SJSA1 (cell line): ENCODE measurements around the gene COL6A1. TPM values are rescaled to one million over a fixed set of nuclear protein-coding genes. Genes with fewer than 3 reads are reported as not detected.
"Not testable (repeated sequence)": the region's sequence is repeated elsewhere in the genome, so short reads cannot be mapped to it uniquely, and the experiment has no call there.

Experiments used
- DNase-seq, 2 experiments: peaks; one replicate each; pipeline ENCODE4 v3.0.0-alpha.2; 2015 to 2020; ENCODE audit warnings: low spot score in 2 of 2, low read depth in 1 of 2
- H3K27ac ChIP-seq: fragments of 250-450 bp; sonication (Bioruptor Pico); 2 replicates; pipeline ENCODE4 v1.5.1; 2020; ENCODE audit warnings: mild to moderate bottlenecking, moderate library complexity
- H3K27me3 ChIP-seq: fragments of 250-450 bp; sonication (Bioruptor Pico); replicated peaks from 2 replicates; pipeline ENCODE4 v1.5.1; 2020; ENCODE audit warnings: mild to moderate bottlenecking, moderate library complexity
- H3K36me3 ChIP-seq: fragments of 250-450 bp; sonication (Bioruptor Pico); 2 replicates; pipeline ENCODE4 v1.5.1; 2020; ENCODE audit warnings: mild to moderate bottlenecking
- H3K4me1 ChIP-seq: fragments of 250-450 bp; sonication (Bioruptor Pico); replicated peaks from 2 replicates; pipeline ENCODE4 v1.6.1; 2021; ENCODE audit warnings: mild to moderate bottlenecking
- H3K4me3 ChIP-seq: fragments of 250-450 bp; sonication (Bioruptor Pico); 2 replicates; pipeline ENCODE4 v1.5.1; 2020; ENCODE audit warnings: mild to moderate bottlenecking
- H3K9me3 ChIP-seq: fragments of 250-450 bp; sonication (Bioruptor Pico); replicated peaks from 2 replicates; pipeline ENCODE4 v1.5.1; 2020; ENCODE audit warnings: mild to moderate bottlenecking
- total RNA-seq: library from RNA; depleted of rRNA; stranded (reverse); fragments of >200 nt; shearing (Covaris generic); gene quantifications from 2 replicates; pipeline ENCODE4 v1.2.3, GENCODE V29; 2014

COL6A1 gene
- total RNA-seq, 1 experiment from 2014 or later = 149 TPM

- no peaks in the 10 kb centered on the region; the same call in 1 of the 2 replicates for H3K9me3 ChIP-seq
- DNase-seq = no peak
- H3K36me3 ChIP-seq = no peaks in the 10 kb centered on the region
- H3K4me1 ChIP-seq = peaks cover 32% of the 10 kb centered on the region
- H3K27ac ChIP-seq = no peak overlapping the region
- no peaks in the 10 kb centered on the region for H3K27me3 ChIP-seq
- H3K4me3 ChIP-seq = no peak overlapping the region
These were observed 59.1 kb downstream of the COL6A1 start for GRCh38 chr21:46040707-46041106.

GRCh38 chr21:46041183-46041582 lies 59.6 kb downstream of the COL6A1 start:
- no peak overlapping the region for H3K27ac ChIP-seq
- H3K4me1 ChIP-seq = peaks cover 32% of the 10 kb centered on the region
- H3K36me3 ChIP-seq = no peaks in the 10 kb centered on the region
- no peaks in the 10 kb centered on the region; the same call in 1 of the 2 replicates for H3K9me3 ChIP-seq
- H3K27me3 ChIP-seq = no peaks in the 10 kb centered on the region
- no peak overlapping the region for H3K4me3 ChIP-seq
- DNase-seq = peak in 1 of 2 experiments; percentile 24

GRCh38 chr21:46045154-46045553 lies 63.6 kb downstream of the COL6A1 start:
- no peak for DNase-seq
- Histone ChIP-seq H3K4me1 (peaks cover 13% of the 10 kb centered on the region), H3K27me3 (no peaks in the 10 kb centered on the region), H3K36me3 (no peaks in the 10 kb centered on the region), H3K27ac (no peak overlapping the region), H3K4me3 (no peak overlapping the region), H3K9me3 (no peaks in the 10 kb centered on the region)

DNA sequence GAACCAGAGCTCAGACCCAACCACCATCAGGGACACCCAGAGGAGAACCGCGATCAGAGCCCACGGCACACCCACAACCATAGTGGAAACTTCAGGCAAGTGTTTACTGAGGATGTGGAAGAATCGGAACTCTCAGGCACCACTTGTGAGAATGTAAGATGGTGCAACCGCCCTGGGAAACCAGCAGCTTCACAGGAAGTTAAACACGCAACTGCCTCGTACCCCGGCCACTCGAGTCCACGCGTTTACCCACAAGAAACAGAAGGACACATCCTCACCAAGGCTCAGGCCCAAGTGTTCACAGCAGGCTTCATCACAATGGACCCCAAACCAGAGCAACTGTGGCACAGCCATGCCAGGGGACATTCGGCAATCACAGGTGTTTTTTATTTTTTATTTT lies 64.9 kb downstream of the COL6A1 start:
- Histone ChIP-seq H3K27ac (no peak overlapping the region), H3K27me3 (no peaks in the 10 kb centered on the region), H3K9me3 (no peaks in the 10 kb centered on the region), H3K4me3 (no peak overlapping the region), H3K36me3 (no peaks in the 10 kb centered on the region), H3K4me1 (peaks cover 13% of the 10 kb centered on the region)
- DNase-seq = peak in 1 of 2 experiments; percentile 30

- not testable (repeated sequence) for H3K9me3 ChIP-seq, H3K4me3 ChIP-seq
- peaks cover 13% of the 10 kb centered on the region for H3K4me1 ChIP-seq
These were observed 65.3 kb downstream of the COL6A1 start for GRCh38 chr21:46046906-46047305.

GRCh38 chr21:46048926-46049889 lies 67.6 kb downstream of the COL6A1 start:
- peaks cover 26% of the 10 kb centered on the region for H3K4me1 ChIP-seq
- H3K36me3 ChIP-seq = no peaks in the 10 kb centered on the region
- no peaks in the 10 kb centered on the region for H3K9me3 ChIP-seq
- DNase-seq = peak; percentile 26 to 45
- H3K27ac ChIP-seq = 0 out of 2 replicates have a peak overlapping the region, but pooled peaks have one; percentile 13
- H3K4me3 ChIP-seq = no peak overlapping the region
- no peaks in the 10 kb centered on the region for H3K27me3 ChIP-seq

More at GRCh38 chr21:46046906-46047305, 65.3 kb downstream of the COL6A1 start:
- H3K36me3 ChIP-seq, H3K27me3 ChIP-seq, H3K27ac ChIP-seq: not testable (repeated sequence)
- peak in 1 of 2 experiments; percentile 20 for DNase-seq

DNA sequence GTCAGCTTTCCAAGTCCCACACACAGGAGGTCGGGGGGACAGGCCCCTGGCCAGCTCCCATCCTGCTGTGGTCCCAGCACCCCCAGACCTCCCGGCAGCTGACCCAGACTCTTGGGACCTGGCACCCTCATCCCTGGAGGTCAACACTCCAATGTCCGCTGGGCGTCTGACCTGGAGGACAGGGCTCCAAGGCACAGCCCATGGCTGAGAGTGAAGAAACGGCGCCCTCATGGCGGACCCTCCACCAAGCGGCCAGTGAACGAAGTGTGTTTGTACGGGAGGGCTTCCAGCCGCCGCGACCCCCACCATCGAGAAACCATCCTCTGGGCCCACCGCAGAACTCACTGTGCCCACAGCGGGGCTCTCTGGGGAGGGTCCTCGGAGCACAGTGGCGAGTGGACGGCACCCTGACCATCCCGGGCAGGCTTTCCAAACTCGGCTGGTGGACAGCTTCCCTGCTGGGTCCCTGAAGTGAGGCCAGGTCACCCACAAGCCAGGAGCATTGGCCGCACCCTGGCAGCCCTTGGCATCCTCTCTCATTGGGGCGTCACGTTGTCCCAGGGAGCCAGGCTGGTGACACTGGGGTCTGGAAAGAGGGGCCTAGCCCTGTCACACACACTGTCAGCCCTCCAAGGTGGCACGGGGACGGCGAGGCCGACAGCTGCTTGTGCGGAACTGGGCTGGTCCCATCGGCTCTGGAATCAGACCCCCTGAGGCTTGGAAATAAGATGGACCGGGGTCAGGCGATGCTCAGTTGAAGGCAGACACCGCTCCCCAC lies 68.5 kb downstream of the COL6A1 start:
- peaks cover 30% of the 10 kb centered on the region for H3K4me1 ChIP-seq
- DNase-seq = peak in 1 of 2 experiments; percentile 42
- H3K9me3 ChIP-seq = no peaks in the 10 kb centered on the region
- no peak overlapping the region for H3K4me3 ChIP-seq
- H3K36me3 ChIP-seq = no peaks in the 10 kb centered on the region
- 0 out of 2 replicates have a peak overlapping the region, but pooled peaks have one; percentile 13 for H3K27ac ChIP-seq
- no peaks in the 10 kb centered on the region for H3K27me3 ChIP-seq

- peak in 1 of 2 experiments; percentile 39 for DNase-seq
- Histone ChIP-seq H3K36me3 (no peaks in the 10 kb centered on the region), H3K4me1 (peaks cover 38% of the 10 kb centered on the region), H3K4me3 (no peak overlapping the region), H3K27ac (no peak overlapping the region), H3K9me3 (no peaks in the 10 kb centered on the region), H3K27me3 (no peaks in the 10 kb centered on the region)
These were observed 69.3 kb downstream of the COL6A1 start for GRCh38 chr21:46050668-46051378.

DNA sequence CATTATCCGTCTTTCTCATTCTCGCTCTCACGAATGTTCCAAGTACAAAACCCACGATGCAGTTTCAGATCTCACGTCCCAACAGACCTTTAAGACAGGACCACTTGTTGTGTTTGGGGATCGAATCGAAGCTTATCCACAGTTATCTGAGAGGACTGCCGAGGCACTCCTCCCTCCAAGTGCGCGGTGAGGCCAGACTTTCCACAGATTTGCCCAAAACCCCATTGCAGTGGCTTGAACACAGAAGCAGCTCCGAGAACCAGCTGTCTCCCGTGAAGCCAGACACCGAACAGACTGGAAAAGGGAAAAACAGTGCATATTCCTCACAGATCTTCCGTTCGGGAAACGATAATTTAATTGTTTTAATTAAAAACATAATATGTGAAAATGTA lies 69.8 kb downstream of the COL6A1 start:
- Histone ChIP-seq H3K27me3 (no peaks in the 10 kb centered on the region), H3K4me3 (no peak overlapping the region), H3K36me3 (no peaks in the 10 kb centered on the region), H3K27ac (no peak overlapping the region), H3K4me1 (peaks cover 43% of the 10 kb centered on the region), H3K9me3 (no peaks in the 10 kb centered on the region)
- peak in 1 of 2 experiments; percentile 28 for DNase-seq

GRCh38 chr21:46051821-46052675 lies 70.5 kb downstream of the COL6A1 start:
- peak in 1 of 2 experiments; percentile 39 for DNase-seq
- Histone ChIP-seq H3K27me3 (no peaks in the 10 kb centered on the region), H3K4me3 (no peak overlapping the region), H3K36me3 (no peaks in the 10 kb centered on the region), H3K27ac (no peak overlapping the region), H3K4me1 (peaks cover 50% of the 10 kb centered on the region), H3K9me3 (no peaks in the 10 kb centered on the region)

GRCh38 chr21:46052703-46053651 lies 71.4 kb downstream of the COL6A1 start:
- no peaks in the 10 kb centered on the region for H3K9me3 ChIP-seq

GRCh38 chr21:46054031-46054430 lies 72.5 kb downstream of the COL6A1 start:
- Histone ChIP-seq H3K36me3 (no peaks in the 10 kb centered on the region), H3K27me3 (no peaks in the 10 kb centered on the region), H3K4me1 (peaks cover 51% of the 10 kb centered on the region), H3K27ac (no peak overlapping the region), H3K4me3 (no peak overlapping the region), H3K9me3 (no peaks in the 10 kb centered on the region)
- peak in 1 of 2 experiments; percentile 21 for DNase-seq

More at GRCh38 chr21:46052703-46053651, 71.4 kb downstream of the COL6A1 start:
- H3K27ac ChIP-seq = peak overlapping the region; percentile 54
- DNase-seq = peak; percentile 45 to 68
- no peak overlapping the region for H3K4me3 ChIP-seq
- H3K36me3 ChIP-seq = no peaks in the 10 kb centered on the region
- peaks cover 54% of the 10 kb centered on the region for H3K4me1 ChIP-seq
- H3K27me3 ChIP-seq = no peaks in the 10 kb centered on the region
